Measurements from ENCODE around the gene VPREB1. TPM values are rescaled to one million over a fixed set of nuclear protein-coding genes. Genes with fewer than 3 reads are reported as not detected.
A peak's percentile ranks its signal among the peaks of the same experiment; 100 is the strongest.

The VPREB1 gene
- total and polyA plus RNA-seq, 10 donors, result 0.22 to 9.6 (median 0.30) TPM; not detected in 7

- no peaks in the 10 kb centered on the region for H3K36me3 ChIP-seq
- 54 to 80% (median 70%) methylated on average over 6 of the region's 6 CpGs for WGBS, 5 donors
- no peaks in the 10 kb centered on the region for H3K27me3 ChIP-seq (replicated peaks in 1 of 7)
- H3K4me1 ChIP-seq, result peaks cover 0 to 13% (median 0%) of the 10 kb centered on the region in 6 donors
- H3K4me3 ChIP-seq, result no peak overlapping the region
- intact Hi-C loops (cut with DNase I; ENCODE audit: low total_unique reads), result no loop called here
- TF ChIP-seq, protein P1, sequence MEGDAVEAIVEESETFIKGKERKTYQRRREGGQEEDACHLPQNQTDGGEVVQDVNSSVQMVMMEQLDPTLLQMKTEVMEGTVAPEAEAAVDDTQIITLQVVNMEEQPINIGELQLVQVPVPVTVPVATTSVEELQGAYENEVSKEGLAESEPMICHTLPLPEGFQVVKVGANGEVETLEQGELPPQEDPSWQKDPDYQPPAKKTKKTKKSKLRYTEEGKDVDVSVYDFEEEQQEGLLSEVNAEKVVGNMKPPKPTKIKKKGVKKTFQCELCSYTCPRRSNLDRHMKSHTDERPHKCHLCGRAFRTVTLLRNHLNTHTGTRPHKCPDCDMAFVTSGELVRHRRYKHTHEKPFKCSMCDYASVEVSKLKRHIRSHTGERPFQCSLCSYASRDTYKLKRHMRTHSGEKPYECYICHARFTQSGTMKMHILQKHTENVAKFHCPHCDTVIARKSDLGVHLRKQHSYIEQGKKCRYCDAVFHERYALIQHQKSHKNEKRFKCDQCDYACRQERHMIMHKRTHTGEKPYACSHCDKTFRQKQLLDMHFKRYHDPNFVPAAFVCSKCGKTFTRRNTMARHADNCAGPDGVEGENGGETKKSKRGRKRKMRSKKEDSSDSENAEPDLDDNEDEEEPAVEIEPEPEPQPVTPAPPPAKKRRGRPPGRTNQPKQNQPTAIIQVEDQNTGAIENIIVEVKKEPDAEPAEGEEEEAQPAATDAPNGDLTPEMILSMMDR (IDR thresholded peaks at IDR 0.05 in 8 of 11, conservative IDR thresholded peaks at IDR 0.05 in 3 of 11), result no peak
- no peak for TF ChIP-seq POLR2AphosphoS5 (IDR thresholded peaks at IDR 0.05)
- TF ChIP-seq POLR2A (IDR thresholded peaks at IDR 0.05), result no peak
- H3K9me3 ChIP-seq, result no peaks in the 10 kb centered on the region
- no peak overlapping the region for H3K27ac ChIP-seq
- no peak for DNase-seq
Observed at GRCh38 chr22:22229683-22230420, 14.7 kb upstream of the VPREB1 start.

GRCh38 chr22:22230438-22230837, 14.1 kb upstream of the VPREB1 start:
- 31 to 76% (median 70%) methylated on average over 8 to 9 of the region's 9 CpGs for WGBS, 5 donors
- DNase-seq, result no peak
- Histone ChIP-seq H3K4me3 (no peak overlapping the region), H3K27me3 (replicated peaks in 1 of 7) (no peaks in the 10 kb centered on the region), H3K9me3 (no peaks in the 10 kb centered on the region), H3K4me1 (peaks cover 0 to 13% (median 3%) of the 10 kb centered on the region in 6 donors), H3K27ac (no peak overlapping the region), H3K36me3 (no peaks in the 10 kb centered on the region)
- intact Hi-C loops (cut with DNase I; ENCODE audit: low total_unique reads), result no loop called here
- TF ChIP-seq POLR2AphosphoS5 (IDR thresholded peaks at IDR 0.05), result no peak

GRCh38 chr22:22233081-22233480, 11.5 kb upstream of the VPREB1 start:
- WGBS, 5 donors, result 87 to 91% (median 89%) methylated on average over 5 of the region's 5 CpGs
- Histone ChIP-seq H3K4me3 (no peak overlapping the region), H3K27me3 (replicated peaks in 1 of 7) (no peaks in the 10 kb centered on the region), H3K4me1 (peaks cover 0 to 9% (median 2%) of the 10 kb centered on the region in 6 donors), H3K27ac (no peak overlapping the region), H3K36me3 (no peaks in the 10 kb centered on the region), H3K9me3 (no peaks in the 10 kb centered on the region)
- no peak for DNase-seq
- TF ChIP-seq, protein P1 (IDR thresholded peaks at IDR 0.05 in 8 of 11, conservative IDR thresholded peaks at IDR 0.05 in 3 of 11), result no peak
- TF ChIP-seq POLR2A (IDR thresholded peaks at IDR 0.05), result no peak
- TF ChIP-seq POLR2AphosphoS5 (IDR thresholded peaks at IDR 0.05), result no peak
- intact Hi-C loops (cut with DNase I; ENCODE audit: low total_unique reads), result no loop called here

DNA sequence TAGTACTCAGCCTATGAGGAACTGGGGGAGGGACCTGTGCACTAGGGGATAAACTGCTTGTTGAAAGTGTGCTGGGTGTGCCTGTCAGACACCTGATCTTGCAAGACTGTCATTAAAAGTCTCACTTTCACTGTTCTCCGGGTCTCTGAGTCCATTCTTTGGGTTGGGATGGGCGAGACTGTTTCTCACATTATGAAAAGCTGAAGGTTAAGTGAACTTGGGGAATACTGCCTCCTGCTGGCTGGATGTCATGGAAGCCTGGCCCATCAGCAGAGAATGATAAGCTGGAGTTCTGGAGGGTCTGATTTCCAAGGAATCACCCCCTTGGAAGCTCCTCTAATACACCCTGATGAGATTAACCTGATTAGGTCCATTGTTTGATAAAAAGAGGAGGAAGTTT, 9.0 kb upstream of the VPREB1 start:
- Histone ChIP-seq H3K36me3 (no peaks in the 10 kb centered on the region), H3K27me3 (replicated peaks in 1 of 7) (peaks cover 0 to 7% (median 0%) of the 10 kb centered on the region in 7 donors), H3K9me3 (no peaks in the 10 kb centered on the region), H3K4me3 (no peak overlapping the region), H3K27ac (no peak overlapping the region), H3K4me1 (peaks cover 0 to 9% (median 2%) of the 10 kb centered on the region in 6 donors)
- intact Hi-C loops (cut with DNase I; ENCODE audit: low total_unique reads), result no loop called here
- TF ChIP-seq POLR2AphosphoS5 (IDR thresholded peaks at IDR 0.05), result no peak
- TF ChIP-seq, protein P1 (IDR thresholded peaks at IDR 0.05 in 8 of 11, conservative IDR thresholded peaks at IDR 0.05 in 3 of 11), result peak in 10 of 11 experiments; percentile 20 to 65 (median 46)
- WGBS, 5 donors, result 11 to 29% (median 25%) methylated on average over 2 of the region's 2 CpGs
- DNase-seq, result no peak

All from spleen (tissue), 11 donors.